IMR-90 (cell line): ENCODE results near the gene NIPA2. TPM values are rescaled to one million over a fixed set of nuclear protein-coding genes. Genes with fewer than 3 reads are reported as not detected.

ENCODE experiments used
- ATAC-seq: fragments of 200-7000 bp; cut with Tn5 transposase; 2 replicates; pipeline ENCODE4 v1.9.1; 2020; ENCODE audit warnings: low read depth, mild to moderate bottlenecking, moderate library complexity
- BruUV-seq: library from RNA; stranded (reverse); fragments of 400-500 nt; replicated peaks from 2 replicates; lab custom pipeline; 2021; lab: Mats Ljungman, UMichigan
- CTCF ChIA-PET: fragments of 300-600 bp; formaldehyde crosslinking; extraction: SDS; loops from one replicate; lab custom pipeline; 2021; ENCODE audit warnings: antibody characterized with exemption; lab: Yijun Ruan, JAX
- POLR2A ChIA-PET: fragments of 300-600 bp; sonication (Branson Sonifier 250); formaldehyde crosslinking; loops from one replicate; lab custom pipeline; 2022; ENCODE audit warnings: antibody characterized with exemption; ENCODE audit not compliant: unreplicated experiment; lab: Charles Lee
- DNase-seq: peaks from one replicate; pipeline ENCODE4 v3.0.0; 2013
- H2AFZ ChIP-seq: replicated peaks from 2 replicates; pipeline ENCODE3; 2013; ENCODE audit warnings: low read length, mild to moderate bottlenecking; ENCODE audit not compliant: poor library complexity
- H2AK5ac ChIP-seq: 2 replicates; pipeline ENCODE4 v1.6.1; 2013; ENCODE audit warnings: low read depth, low read length, inconsistent platforms
- H2AK9ac ChIP-seq: replicated peaks from 2 replicates; pipeline ENCODE3; 2013; ENCODE audit warnings: mild to moderate bottlenecking, low read depth, low read length, moderate library complexity; ENCODE audit not compliant: poor library complexity
- H2BK120ac ChIP-seq: 2 replicates; pipeline ENCODE4 v1.6.1; 2013; ENCODE audit warnings: low read depth, low read length, inconsistent platforms
- H2BK15ac ChIP-seq: 3 replicates; pipeline ENCODE4 v1.6.1; 2013; ENCODE audit warnings: low read depth, low read length, inconsistent platforms
- H2BK20ac ChIP-seq: 2 replicates; pipeline ENCODE4 v1.6.1; 2013; ENCODE audit warnings: low read depth, mild to moderate bottlenecking, inconsistent platforms, low read length, moderate library complexity
- H2BK5ac ChIP-seq: 2 replicates; pipeline ENCODE4 v1.6.1; 2013; ENCODE audit warnings: mild to moderate bottlenecking, low read depth, low read length, inconsistent platforms; ENCODE audit not compliant: poor library complexity, severe bottlenecking
- H3K14ac ChIP-seq: replicated peaks from 2 replicates; pipeline ENCODE4 v1.6.1; 2013; ENCODE audit warnings: low read depth, low read length, inconsistent platforms
- H3K18ac ChIP-seq: 2 replicates; pipeline ENCODE4 v1.6.1; 2013; ENCODE audit warnings: low read depth, low read length, control low read depth
- H3K23ac ChIP-seq: 2 replicates; pipeline ENCODE4 v1.6.1; 2013; ENCODE audit warnings: low read depth, low read length, inconsistent platforms
- H3K27ac ChIP-seq: 2 replicates; pipeline ENCODE4 v1.5.1; 2013; ENCODE audit warnings: mild to moderate bottlenecking, control low read depth, low read length; ENCODE audit not compliant: insufficient read depth
- H3K27me3 ChIP-seq: 2 replicates; pipeline ENCODE4 v1.6.1; 2013; ENCODE audit warnings: low read length; ENCODE audit not compliant: control insufficient read depth, insufficient read depth
- H3K36me3 ChIP-seq: 2 replicates; pipeline ENCODE4 v1.6.1; 2013; ENCODE audit warnings: low read length, mixed read lengths; ENCODE audit not compliant: control insufficient read depth, insufficient read depth
- H3K4ac ChIP-seq: 2 replicates; pipeline ENCODE4 v1.6.1; 2013; ENCODE audit warnings: low read depth, low read length, inconsistent platforms
- H3K4me1 ChIP-seq: 2 replicates; pipeline ENCODE4 v1.6.1; 2013; ENCODE audit warnings: low read length, mixed read lengths; ENCODE audit not compliant: control insufficient read depth, insufficient read depth
- H3K4me2 ChIP-seq: 2 replicates; pipeline ENCODE4 v1.6.1; 2013; ENCODE audit warnings: low read depth, mild to moderate bottlenecking, control low read depth, low read length, moderate library complexity
- H3K4me3 ChIP-seq: 2 replicates; pipeline ENCODE4 v1.5.1; 2013; ENCODE audit warnings: low read depth, mild to moderate bottlenecking, control low read depth, low read length, moderate library complexity; ENCODE audit not compliant: insufficient read depth
- H3K56ac ChIP-seq: 2 replicates; pipeline ENCODE4 v1.6.1; 2013; ENCODE audit warnings: low read length, inconsistent platforms; ENCODE audit not compliant: insufficient read depth; ENCODE audit errors: extremely low read depth
- H3K79me1 ChIP-seq, 2 experiments: 2 replicates each; pipeline ENCODE4 v1.6.1; 2013; ENCODE audit warnings: low read length in 2 of 2, inconsistent platforms in 1 of 2, low read depth in 1 of 2
- H3K9ac ChIP-seq: 2 replicates; pipeline ENCODE4 v1.6.1; 2013; ENCODE audit warnings: low read depth, low read length, control low read depth
- H3K9me1 ChIP-seq: 2 replicates; pipeline ENCODE4 v1.6.1; 2013; ENCODE audit warnings: low read length, inconsistent platforms; ENCODE audit not compliant: insufficient read depth
- H3K9me3 ChIP-seq: 2 replicates; pipeline ENCODE4 v1.6.1; 2013; ENCODE audit warnings: low read length; ENCODE audit not compliant: control insufficient read depth, insufficient read depth
- H4K20me1 ChIP-seq: 2 replicates; pipeline ENCODE4 v1.6.1; 2013; ENCODE audit warnings: low read length, inconsistent platforms; ENCODE audit not compliant: insufficient read depth
- H4K5ac ChIP-seq: 2 replicates; pipeline ENCODE4 v1.6.1; 2013; ENCODE audit warnings: mild to moderate bottlenecking, low read depth, low read length, control low read depth
- H4K8ac ChIP-seq, 2 experiments: 2 replicates each; pipeline ENCODE4 v1.6.1; 2013; ENCODE audit warnings: low read depth in 2 of 2, low read length in 2 of 2, control low read depth in 1 of 2, inconsistent platforms in 1 of 2
- H4K91ac ChIP-seq: 2 replicates; pipeline ENCODE4 v1.6.1; 2013; ENCODE audit warnings: low read depth, low read length, inconsistent platforms; ENCODE audit not compliant: insufficient read depth
- CHD1 ChIP-seq: IDR thresholded peaks from 2 replicates; pipeline ENCODE4 v1.6.1; 2012; ENCODE audit warnings: low read depth, low read length, improper control_type of control experiment
- MAZ ChIP-seq: IDR thresholded peaks from 2 replicates; pipeline ENCODE4 v1.6.1; 2012; ENCODE audit warnings: low read depth, mild to moderate bottlenecking, low read length, improper control_type of control experiment, moderate library complexity, borderline replicate concordance
- WGBS, 2 experiments: methylation state at CpG; one replicate each; pipeline versions ENCODE4 v1.1.5 to v1.1.7; 2013; ENCODE audit warnings: missing lambda C conversion rate in 2 of 2; ENCODE audit not compliant: insufficient read length in 1 of 2; ENCODE audit errors: extremely low coverage in 2 of 2; 5-methylcytosine and 5-hydroxymethylcytosine counted together
- dilution Hi-C: fragments of 300-500 bp; cut with HindIII; formaldehyde crosslinking; loops from one replicate; pipeline ENCODE4 v1.14.3; 2018; ENCODE audit warnings: low sequenced_read_pairs; ENCODE audit not compliant: unreplicated experiment
- in situ Hi-C: fragments of 300-500 bp; cut with MboI; formaldehyde crosslinking; loops from 3 replicates; pipeline ENCODE4 v1.14.3; 2019; ENCODE audit warnings: low sequenced_read_pairs, inconsistent platforms, mixed read lengths
- intact Hi-C: fragments of 100-400 bp; cut with micrococcal nuclease; formaldehyde crosslinking; loops from 2 replicates; pipeline ENCODE4 v1.10.0; 2022
- polyA plus RNA-seq, 3 experiments: library from polyadenylated mRNA; depleted of rRNA; stranded (reverse); fragments of >200 nt; gene quantifications; 2 replicates each; pipeline ENCODE4 v1.2.3, GENCODE V29; 2012; ENCODE audit warnings: low replicate concordance in 1 of 3
- total RNA-seq: library from RNA; depleted of rRNA; stranded (reverse); fragments of >200 nt; gene quantifications from 2 replicates; pipeline ENCODE4 v1.2.3, GENCODE V29; 2012
- TF ChIP-seq, protein P1 (sequence below): fragments of 150-350 bp; IDR thresholded peaks from 2 replicates; pipeline ENCODE4 v1.6.1; 2017; ENCODE audit warnings: mild to moderate bottlenecking, antibody characterized with exemption, low read length, low read depth

The NIPA2 gene
- total and polyA plus RNA-seq, 2 of the 4 experiments (the other 2 are of a cell fraction), result 33.0 to 38.0 TPM

DNA sequence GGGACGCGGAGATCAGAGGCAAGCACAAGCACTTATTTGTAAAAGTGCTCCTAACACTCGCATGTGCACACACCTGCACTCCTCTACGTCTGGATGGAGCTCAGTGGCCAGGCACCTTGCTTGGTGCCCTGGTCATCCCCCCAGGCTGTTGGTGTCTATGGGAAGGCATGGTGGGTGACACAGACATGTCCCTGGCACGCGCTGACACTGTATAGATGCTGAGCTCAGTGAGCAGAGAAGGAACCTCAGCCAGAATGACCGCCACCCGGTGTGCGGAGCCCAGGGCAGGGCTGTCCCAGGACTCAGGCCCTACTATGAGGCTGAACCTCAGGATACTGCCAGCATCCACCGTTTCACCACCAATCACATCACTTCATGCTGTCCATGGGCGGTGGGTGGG, 64.5 kb downstream of the NIPA2 start:
- Histone ChIP-seq H2AFZ (no peak overlapping the region), H3K9me3 (no peaks in the 10 kb centered on the region), H3K4me2 (no peak overlapping the region), H2BK120ac (no peak overlapping the region), H3K27ac (no peak overlapping the region), H3K4me1 (no peaks in the 10 kb centered on the region), H4K91ac (no peak overlapping the region), H2BK20ac (no peak overlapping the region), H4K5ac (no peak overlapping the region), H3K4me3 (no peak overlapping the region), H2AK9ac (peak overlapping the region; percentile 6), H3K79me1 (peaks cover 0 to 5% of the 10 kb centered on the region in 2 experiments; a peak in 1 of 4 replicates), H3K9ac (no peak overlapping the region), H2BK5ac (no peak overlapping the region), H3K56ac (no peak overlapping the region), H3K23ac (no peak overlapping the region), H3K36me3 (peaks cover 57% of the 10 kb centered on the region), H3K18ac (no peak overlapping the region), H3K4ac (no peak overlapping the region), H3K27me3 (no peaks in the 10 kb centered on the region), H4K8ac (no peak overlapping the region), H3K9me1 (no peaks in the 10 kb centered on the region), H4K20me1 (no peaks in the 10 kb centered on the region), H3K14ac (no peak overlapping the region), H2BK15ac (no peak overlapping the region), H2AK5ac (no peak overlapping the region)
- WGBS, 2 experiments, result 100% methylated on average over 4 of the region's 11 CpGs; no CpG with 5 or more reads in 1 of the 2 experiments
- intact Hi-C loops, result no loop called here
- CTCF ChIA-PET, result no interaction called here
- ATAC-seq, result no peak
- no TSS peak for BruUV-seq
- TF ChIP-seq MAZ, result no peak
- TF ChIP-seq, protein P1, sequence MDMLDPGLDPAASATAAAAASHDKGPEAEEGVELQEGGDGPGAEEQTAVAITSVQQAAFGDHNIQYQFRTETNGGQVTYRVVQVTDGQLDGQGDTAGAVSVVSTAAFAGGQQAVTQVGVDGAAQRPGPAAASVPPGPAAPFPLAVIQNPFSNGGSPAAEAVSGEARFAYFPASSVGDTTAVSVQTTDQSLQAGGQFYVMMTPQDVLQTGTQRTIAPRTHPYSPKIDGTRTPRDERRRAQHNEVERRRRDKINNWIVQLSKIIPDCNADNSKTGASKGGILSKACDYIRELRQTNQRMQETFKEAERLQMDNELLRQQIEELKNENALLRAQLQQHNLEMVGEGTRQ, result no peak
- TF ChIP-seq CHD1, result no peak
- DNase-seq, result no peak
- in situ Hi-C loops, result no loop called here
- dilution Hi-C loops, result no loop called here
- POLR2A ChIA-PET, result no interaction called here
